GM13977 (cell line): ENCODE measurements around the gene MYBPC2.

Source experiments
- DNase-seq: peaks from one replicate; pipeline ENCODE4 v3.0.0; 2012; ENCODE audit warnings: low spot score
- CTCF ChIP-seq: IDR thresholded peaks from 2 replicates; pipeline ENCODE4 v1.5.1; 2012; ENCODE audit warnings: mild to moderate bottlenecking, control low read depth; ENCODE audit not compliant: insufficient read depth; ENCODE audit errors: extremely low read depth, missing control alignments
- in situ Hi-C: fragments of 300-500 bp; cut with MboI; formaldehyde crosslinking; loops from one replicate; pipeline ENCODE4 v1.12.0; 2022; ENCODE audit warnings: low sequenced_read_pairs, low pct_unique_long_range_greater_than_20kb, mixed read lengths, inconsistent platforms; ENCODE audit not compliant: unreplicated experiment

MYBPC2 gene

DNA sequence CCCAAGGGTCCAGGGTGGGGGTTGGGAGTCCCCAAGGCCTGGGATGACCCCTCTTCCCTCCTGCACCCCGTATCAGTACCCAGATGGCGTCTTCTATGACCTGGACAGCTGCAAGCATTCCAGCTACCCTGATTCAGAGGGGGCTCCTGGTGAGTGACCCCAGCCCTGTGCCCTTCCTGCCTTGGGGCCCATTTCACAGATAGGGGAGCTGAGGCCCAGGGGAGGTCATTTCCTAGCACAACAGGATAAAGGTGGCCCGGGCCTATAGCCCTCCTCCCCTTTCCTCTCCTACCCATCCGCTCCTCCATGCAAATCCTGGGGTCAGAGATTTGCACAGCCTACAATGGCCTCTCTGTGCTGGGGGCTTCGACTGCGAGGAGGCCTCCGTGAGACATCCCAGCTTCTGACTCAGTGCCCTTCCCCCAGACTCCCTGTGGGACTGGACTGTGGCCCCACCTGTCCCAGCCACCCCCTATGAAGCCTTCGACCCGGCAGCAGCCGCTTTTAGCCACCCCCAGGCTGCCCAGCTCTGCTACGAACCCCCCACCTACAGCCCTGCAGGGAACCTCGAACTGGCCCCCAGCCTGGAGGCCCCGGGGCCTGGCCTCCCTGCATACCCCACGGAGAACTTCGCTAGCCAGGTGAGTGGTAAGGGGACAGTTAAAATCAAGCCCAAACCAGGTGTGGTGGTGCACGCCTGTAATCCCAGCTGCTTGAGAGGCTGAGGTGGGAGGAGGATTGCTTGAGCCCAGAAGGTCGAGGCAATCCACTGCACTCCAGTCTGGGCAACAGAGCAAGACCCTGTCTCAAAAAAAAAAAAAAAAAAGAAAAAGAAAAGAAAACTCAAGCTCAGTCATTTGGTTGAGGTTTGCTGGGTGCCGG is 10.1 kb upstream of the MYBPC2 start:
- DNase-seq, result no peak
- in situ Hi-C loops, result no loop called here
- TF ChIP-seq CTCF, result no peak

DNA sequence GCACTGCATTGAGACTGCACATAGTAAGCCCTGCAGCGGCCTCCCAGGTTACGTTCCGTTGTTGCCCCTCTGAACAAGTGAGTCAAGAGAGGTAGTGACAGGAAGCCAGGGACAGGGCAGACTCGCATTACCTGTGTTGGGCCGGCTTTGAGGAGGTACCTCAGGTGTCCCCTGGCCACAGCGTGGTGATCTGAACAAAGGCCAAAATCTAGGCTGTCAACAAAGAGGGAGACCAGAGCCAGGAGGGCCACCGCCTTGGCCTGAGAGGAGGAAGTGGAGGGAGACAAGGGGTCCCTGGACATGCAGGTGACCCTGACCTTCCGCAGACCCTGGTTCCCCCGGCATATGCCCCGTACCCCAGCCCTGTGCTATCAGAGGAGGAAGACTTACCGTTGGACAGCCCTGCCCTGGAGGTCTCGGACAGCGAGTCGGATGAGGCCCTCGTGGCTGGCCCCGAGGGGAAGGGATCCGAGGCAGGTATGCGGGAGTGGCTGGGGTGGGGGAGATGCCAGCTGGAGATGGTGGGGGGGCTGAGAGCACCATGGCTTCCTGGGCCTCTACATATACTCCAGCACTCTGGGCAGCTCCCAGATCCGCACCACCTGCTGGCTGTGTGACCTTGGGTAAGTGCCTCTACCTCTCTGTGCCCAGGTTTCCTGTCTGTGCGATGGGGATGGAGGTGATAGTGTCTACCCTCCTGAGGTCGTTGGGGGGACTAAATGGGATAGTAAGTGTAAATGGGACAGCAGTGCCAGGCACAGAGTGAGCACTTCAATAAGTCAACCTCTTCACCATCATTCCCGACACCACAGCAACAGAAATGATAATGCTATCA is 9.2 kb upstream of the MYBPC2 start:
- TF ChIP-seq CTCF, result no peak
- no peak for DNase-seq
- in situ Hi-C loops, result no loop called here

GRCh38 chr19:50425581-50425980 is 7.1 kb upstream of the MYBPC2 start:
- DNase-seq, result no peak
- in situ Hi-C loops, result no loop called here
- no peak for TF ChIP-seq CTCF

DNA sequence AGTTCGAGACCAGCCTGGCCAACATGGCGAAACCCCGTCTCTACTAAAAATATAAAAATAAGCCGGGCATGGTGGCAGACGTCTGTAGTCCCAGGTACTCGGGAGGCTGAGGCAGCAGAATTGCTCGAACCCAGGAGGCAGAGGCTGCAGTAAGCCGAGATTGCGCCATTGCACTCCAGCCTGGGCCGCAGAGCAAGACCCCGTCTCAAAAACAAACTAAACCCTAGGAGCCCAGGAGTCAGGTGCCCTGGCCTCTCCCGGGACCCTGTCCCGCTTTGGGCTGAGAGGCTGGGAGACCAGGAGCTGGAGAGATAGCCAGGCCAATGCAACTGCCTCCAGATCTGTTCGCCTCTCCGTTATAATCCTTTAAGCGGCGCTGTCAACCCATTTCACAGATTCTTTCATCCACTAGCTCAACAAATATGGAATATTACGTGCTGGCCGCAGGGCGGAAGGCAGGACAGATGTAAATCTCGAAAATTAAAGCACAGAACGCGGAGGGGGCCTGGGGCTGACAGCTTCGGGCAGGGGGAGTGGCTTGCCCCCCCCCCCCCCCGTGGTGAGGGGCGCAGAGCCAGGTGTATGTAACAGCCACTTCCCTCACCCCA is 5.3 kb upstream of the MYBPC2 start:
- in situ Hi-C loops, result no loop called here
- TF ChIP-seq CTCF, result no peak
- DNase-seq, result no peak

GRCh38 chr19:50427997-50428425 is 4.7 kb upstream of the MYBPC2 start:
- in situ Hi-C loops, result no loop called here
- DNase-seq, result no peak
- TF ChIP-seq CTCF, result no peak

GRCh38 chr19:50428772-50429463 is 3.8 kb upstream of the MYBPC2 start:
- TF ChIP-seq CTCF, result no peak
- in situ Hi-C loops, result no loop called here
- no peak for DNase-seq
